ENCODE data around the gene UBAP1.

UBAP1 gene

GRCh38 chr9:34177593-34178435, 1.0 kb upstream of the UBAP1 start:
- Histone ChIP-seq H3K27ac (replicated peaks) (peak overlapping the region; percentile 87), H3K27me3 (ENCODE audit: insufficient read depth, poor library complexity, severe bottlenecking) (no peaks in the 10 kb centered on the region), H3K4me3 (replicated peaks; ENCODE audit: insufficient read depth, low read length) (peak overlapping the region; percentile 98)
- no peak for TF ChIP-seq SPI1 (IDR thresholded peaks at IDR 0.05; ENCODE audit: borderline replicate concordance, low read depth)
- no peak for TF ChIP-seq GABPA (IDR thresholded peaks at IDR 0.05; ENCODE audit: low read depth)
- no peak for TF ChIP-seq POLR2AphosphoS5 (IDR thresholded peaks at IDR 0.05; ENCODE audit: low read depth)
- TF ChIP-seq, protein P1, sequence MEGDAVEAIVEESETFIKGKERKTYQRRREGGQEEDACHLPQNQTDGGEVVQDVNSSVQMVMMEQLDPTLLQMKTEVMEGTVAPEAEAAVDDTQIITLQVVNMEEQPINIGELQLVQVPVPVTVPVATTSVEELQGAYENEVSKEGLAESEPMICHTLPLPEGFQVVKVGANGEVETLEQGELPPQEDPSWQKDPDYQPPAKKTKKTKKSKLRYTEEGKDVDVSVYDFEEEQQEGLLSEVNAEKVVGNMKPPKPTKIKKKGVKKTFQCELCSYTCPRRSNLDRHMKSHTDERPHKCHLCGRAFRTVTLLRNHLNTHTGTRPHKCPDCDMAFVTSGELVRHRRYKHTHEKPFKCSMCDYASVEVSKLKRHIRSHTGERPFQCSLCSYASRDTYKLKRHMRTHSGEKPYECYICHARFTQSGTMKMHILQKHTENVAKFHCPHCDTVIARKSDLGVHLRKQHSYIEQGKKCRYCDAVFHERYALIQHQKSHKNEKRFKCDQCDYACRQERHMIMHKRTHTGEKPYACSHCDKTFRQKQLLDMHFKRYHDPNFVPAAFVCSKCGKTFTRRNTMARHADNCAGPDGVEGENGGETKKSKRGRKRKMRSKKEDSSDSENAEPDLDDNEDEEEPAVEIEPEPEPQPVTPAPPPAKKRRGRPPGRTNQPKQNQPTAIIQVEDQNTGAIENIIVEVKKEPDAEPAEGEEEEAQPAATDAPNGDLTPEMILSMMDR (IDR thresholded peaks at IDR 0.05; ENCODE audit: insufficient read depth, low read length), result no peak
- TF ChIP-seq REST (IDR thresholded peaks at IDR 0.05; ENCODE audit: insufficient replicate concordance, low read depth), result no peak
- no peak for DNase-seq (ENCODE audit: low read depth in 1 of 2, low spot score in 1 of 2)

GRCh38 chr9:34179213-34180136, 632 bp downstream of the UBAP1 start:
- no peak for TF ChIP-seq GABPA (IDR thresholded peaks at IDR 0.05; ENCODE audit: low read depth)
- TF ChIP-seq SPI1 (IDR thresholded peaks at IDR 0.05; ENCODE audit: borderline replicate concordance, low read depth), result peak; percentile 23; the same call in 1 of the 2 replicates
- TF ChIP-seq, protein P1 (IDR thresholded peaks at IDR 0.05; ENCODE audit: insufficient read depth, low read length), result no peak
- TF ChIP-seq REST (IDR thresholded peaks at IDR 0.05; ENCODE audit: insufficient replicate concordance, low read depth), result no peak
- TF ChIP-seq POLR2AphosphoS5 (IDR thresholded peaks at IDR 0.05; ENCODE audit: low read depth), result no peak
- Histone ChIP-seq H3K4me3 (replicated peaks; ENCODE audit: insufficient read depth, low read length) (peak overlapping the region; percentile 98), H3K27me3 (ENCODE audit: insufficient read depth, poor library complexity, severe bottlenecking) (no peaks in the 10 kb centered on the region), H3K27ac (replicated peaks) (peak overlapping the region; percentile 87)
- peak; percentile 20 to 78 for DNase-seq (ENCODE audit: low read depth in 1 of 2, low spot score in 1 of 2)

DNA sequence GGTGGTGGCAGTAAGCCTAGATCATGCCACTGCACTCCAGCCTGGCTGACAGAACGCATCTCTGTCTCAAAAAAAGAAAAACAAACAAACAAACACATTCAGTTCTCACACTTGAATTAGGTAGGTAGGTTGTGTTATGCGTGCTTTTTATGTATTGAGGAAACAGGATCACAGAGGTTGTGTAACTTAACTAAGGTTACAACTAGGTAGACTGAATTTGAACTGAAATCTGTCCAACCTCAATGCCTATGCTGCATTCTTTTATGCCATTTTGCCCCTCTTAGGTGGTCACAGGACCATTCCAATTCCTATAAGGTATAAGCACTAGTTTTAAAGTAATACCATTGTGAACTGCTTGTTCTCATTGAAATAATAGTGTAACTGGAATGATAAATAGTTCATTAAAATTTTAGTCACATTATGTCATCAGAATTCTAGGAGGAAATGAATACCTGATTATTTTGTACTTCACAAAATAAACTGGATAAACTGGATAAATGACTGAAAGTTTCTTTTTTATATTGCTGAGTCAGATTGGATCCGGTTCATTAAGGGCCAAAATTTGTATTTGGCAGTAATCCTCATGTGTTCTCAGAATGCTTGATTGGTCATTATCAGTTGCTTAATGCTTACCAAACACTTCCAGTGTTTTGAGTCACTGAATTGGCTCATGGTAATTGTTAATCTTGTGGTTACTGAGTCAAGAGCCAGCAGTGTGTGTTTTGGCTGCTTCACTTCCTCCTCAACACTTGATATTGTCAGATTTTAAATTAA, 7.1 kb downstream of the UBAP1 start:
- no peak overlapping the region for H3K4me3 ChIP-seq (replicated peaks; ENCODE audit: insufficient read depth, low read length)
- DNase-seq (ENCODE audit: low read depth in 1 of 2, low spot score in 1 of 2), result peak; percentile 80 to 90
- H3K27ac ChIP-seq (replicated peaks), result peak overlapping the region; percentile 13
- TF ChIP-seq REST (IDR thresholded peaks at IDR 0.05; ENCODE audit: insufficient replicate concordance, low read depth) (no peak), SPI1 (IDR thresholded peaks at IDR 0.05; ENCODE audit: borderline replicate concordance, low read depth) (peak; percentile 82), GABPA (IDR thresholded peaks at IDR 0.05; ENCODE audit: low read depth) (0 out of 2 replicates have a peak, but pooled peaks have one; percentile 6), POLR2AphosphoS5 (IDR thresholded peaks at IDR 0.05; ENCODE audit: low read depth) (peak; percentile 25; the same call in 1 of the 2 replicates)
- no peaks in the 10 kb centered on the region for H3K27me3 ChIP-seq (ENCODE audit: insufficient read depth, poor library complexity, severe bottlenecking)
